ENCODE data around the gene TFEB.

The TFEB gene

GRCh38 chr6:41675992-41676391 is 59.4 kb downstream of the TFEB start:
- DNase-seq (ENCODE audit: low read depth in 3 of 3, low spot score in 1 of 3): no peak

GRCh38 chr6:41675176-41675775 is 60.1 kb downstream of the TFEB start:
- DNase-seq (ENCODE audit: low read depth in 3 of 3, low spot score in 1 of 3): no peak

GRCh38 chr6:41674231-41675000 is 61.0 kb downstream of the TFEB start:
- DNase-seq (ENCODE audit: low read depth in 3 of 3, low spot score in 1 of 3): no peak

- no peak for DNase-seq (ENCODE audit: low read depth in 3 of 3, low spot score in 1 of 3)
Measured at GRCh38 chr6:41673704-41674000, 61.8 kb downstream of the TFEB start.

DNA sequence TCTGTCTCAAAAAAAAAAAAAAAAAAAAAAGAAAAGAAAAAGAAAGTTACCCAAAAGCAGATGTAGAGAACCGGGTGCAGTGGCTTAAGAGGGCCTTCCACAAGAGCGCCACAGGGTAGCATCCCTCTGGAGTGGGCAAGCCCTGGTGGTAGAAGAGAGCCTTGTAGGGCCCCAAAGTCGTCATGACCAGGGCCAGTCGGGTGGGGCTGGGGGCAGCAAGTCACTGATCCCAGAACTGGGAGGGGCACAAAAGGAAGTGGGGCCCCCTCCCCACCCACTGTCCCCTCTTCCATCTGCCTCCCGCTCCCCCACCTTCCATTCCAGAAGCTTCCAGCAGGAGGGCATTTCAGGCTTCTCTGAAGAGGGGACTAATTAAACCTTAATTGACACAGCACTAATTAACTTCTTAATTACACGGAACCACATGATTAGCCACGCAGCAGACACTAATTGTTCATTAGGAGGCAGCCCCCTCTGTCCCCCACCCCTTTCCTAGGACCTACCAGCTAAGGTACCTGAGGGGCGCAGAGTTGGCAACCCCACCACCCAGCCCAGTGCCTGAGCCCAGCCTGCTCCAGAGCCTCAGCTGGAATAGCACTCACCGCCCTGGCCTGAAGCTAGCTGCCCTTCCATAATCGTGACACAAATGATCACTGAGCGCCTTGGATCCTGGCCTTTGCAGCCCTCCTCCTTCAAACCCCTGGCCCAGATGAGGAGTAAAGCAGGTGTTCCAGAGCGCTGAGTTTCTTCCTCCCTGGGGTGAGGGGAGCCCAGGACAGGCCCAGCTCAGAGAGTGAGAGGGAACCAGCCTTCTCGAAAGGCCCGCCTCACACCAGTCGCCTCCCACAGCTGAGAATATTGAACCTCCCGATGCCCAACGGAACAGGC is 62.3 kb downstream of the TFEB start:
- no peak for DNase-seq (ENCODE audit: low read depth in 3 of 3, low spot score in 1 of 3)

GRCh38 chr6:41672016-41672415 is 63.4 kb downstream of the TFEB start:
- DNase-seq (ENCODE audit: low read depth in 3 of 3, low spot score in 1 of 3): no peak

GRCh38 chr6:41671376-41671775 is 64.0 kb downstream of the TFEB start:
- DNase-seq (ENCODE audit: low read depth in 3 of 3, low spot score in 1 of 3): no peak

DNA sequence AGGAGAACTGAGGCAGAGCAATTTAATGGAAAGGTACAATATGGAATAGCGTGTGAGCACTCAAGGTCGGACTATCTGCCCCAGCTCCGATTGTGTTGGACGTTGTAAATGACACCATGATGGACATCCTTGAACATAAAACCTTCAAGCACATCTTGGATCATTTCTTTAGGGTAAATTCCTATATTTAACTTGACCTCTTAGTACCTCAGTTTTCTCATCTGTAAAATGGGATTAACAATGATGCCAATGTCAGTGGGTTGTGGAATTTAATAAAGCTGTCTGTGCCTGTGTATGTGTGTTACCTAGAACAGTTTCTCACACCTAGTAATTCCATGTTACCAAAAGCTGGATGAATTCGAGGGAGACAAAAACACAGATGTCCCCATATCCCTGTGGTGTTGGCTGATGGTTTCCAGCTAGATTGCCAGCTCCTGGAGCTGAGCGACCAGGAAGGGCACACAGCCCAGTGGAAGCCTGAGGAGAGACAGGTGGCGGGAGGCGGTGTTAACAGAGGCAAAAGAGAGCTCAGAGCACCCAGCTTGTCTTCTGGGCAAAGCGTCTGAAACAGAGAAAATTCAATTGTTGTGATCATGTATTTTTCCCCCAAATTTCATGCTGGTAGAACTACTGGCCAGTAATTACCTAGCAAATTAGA is 64.6 kb downstream of the TFEB start:
- no peak for DNase-seq (ENCODE audit: low read depth in 3 of 3, low spot score in 1 of 3)

- DNase-seq (ENCODE audit: low read depth in 3 of 3, low spot score in 1 of 3): no peak
Measured at GRCh38 chr6:41668968-41669367, 66.4 kb downstream of the TFEB start.

DNA sequence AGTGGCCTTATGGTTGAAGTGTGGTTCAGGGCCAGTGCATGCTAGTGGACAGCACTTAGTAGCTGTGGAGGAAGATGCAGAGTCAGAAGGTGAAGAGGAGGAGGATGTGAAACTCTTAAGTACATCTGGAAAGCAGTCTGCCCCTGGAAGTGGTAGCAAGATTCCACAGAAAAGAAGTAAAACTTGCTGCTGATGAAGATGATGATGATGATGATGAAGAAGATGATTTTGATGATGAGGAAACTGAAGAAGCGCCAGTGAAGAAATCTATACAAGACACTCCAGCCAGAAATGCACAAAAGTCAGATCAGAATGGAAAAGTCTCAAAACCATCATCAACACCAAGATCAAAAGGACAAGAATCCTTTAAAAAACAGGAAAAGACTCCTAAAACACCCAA is 68.2 kb downstream of the TFEB start:
- DNase-seq (ENCODE audit: low read depth in 3 of 3, low spot score in 1 of 3): no peak

DNA sequence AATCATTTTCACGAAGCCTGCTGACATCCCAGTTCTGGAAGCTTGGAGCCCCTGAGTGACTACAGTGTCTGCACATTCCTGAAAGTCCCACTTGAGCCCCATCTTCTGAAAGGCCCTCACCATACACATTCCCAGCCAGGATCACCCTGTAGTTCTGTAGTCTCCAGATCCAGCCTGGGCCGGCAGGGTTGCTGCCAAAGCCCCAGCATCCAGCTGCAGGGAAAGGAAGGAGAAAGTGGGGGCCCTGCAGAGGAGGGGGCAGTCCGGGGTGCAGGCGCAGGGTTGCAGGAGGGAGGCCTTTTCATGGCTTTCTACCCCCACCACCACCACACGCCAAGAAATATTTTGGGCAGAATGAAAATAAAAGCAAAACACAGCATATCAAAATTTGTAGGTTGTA is 71.1 kb downstream of the TFEB start:
- DNase-seq (ENCODE audit: low read depth in 3 of 3, low spot score in 1 of 3): no peak

GRCh38 chr6:41663568-41663967 is 71.8 kb downstream of the TFEB start:
- DNase-seq (ENCODE audit: low read depth in 3 of 3, low spot score in 1 of 3): no peak

GRCh38 chr6:41659935-41660334 is 75.5 kb downstream of the TFEB start:
- DNase-seq (ENCODE audit: low read depth in 3 of 3, low spot score in 1 of 3): no peak

DNA sequence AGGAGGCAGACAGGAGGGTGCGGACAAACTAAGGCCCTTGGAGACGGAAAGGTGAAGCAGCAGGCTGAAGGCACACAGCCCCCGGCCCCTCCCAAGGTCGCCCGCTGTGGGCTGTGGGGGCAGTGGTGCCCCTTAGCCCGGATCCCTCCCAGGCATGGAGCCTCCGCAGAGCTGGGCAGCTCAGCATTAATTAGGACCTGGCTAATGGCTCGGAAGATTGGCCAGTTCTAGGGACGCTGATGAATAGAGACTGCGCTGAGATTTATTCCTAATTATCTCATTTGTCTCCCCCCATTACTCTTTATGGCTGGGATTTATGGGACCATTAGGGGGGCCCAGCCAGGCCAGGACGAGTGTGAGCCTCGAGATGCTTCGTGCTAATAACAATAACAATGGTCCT is 76.8 kb downstream of the TFEB start:
- DNase-seq (ENCODE audit: low read depth in 3 of 3, low spot score in 1 of 3): no peak

- DNase-seq (ENCODE audit: low read depth in 3 of 3, low spot score in 1 of 3): no peak
Measured at GRCh38 chr6:41657131-41658094, 78.0 kb downstream of the TFEB start.

GRCh38 chr6:41656002-41656691 is 79.3 kb downstream of the TFEB start:
- DNase-seq (ENCODE audit: low read depth in 3 of 3, low spot score in 1 of 3): no peak

DNA sequence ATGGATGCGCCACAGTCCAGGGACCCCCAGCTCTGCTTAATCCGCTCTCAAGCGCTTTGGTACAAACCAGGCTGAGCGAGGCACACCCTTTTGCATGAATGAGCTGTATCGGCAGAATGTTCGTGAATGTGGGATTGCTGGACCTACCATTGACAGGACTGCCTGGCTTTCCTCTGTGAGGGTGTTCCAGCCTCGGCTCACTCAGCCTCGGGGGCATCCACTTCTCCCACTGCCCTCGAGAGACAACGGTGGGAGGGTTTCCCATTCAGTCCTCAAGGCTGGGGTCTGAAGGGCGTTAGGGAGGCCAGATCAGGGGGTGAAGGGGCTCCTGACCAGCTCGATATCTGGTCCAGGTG is 79.8 kb downstream of the TFEB start:
- no peak for DNase-seq (ENCODE audit: low read depth in 3 of 3, low spot score in 1 of 3)

- no peak for DNase-seq (ENCODE audit: low read depth in 3 of 3, low spot score in 1 of 3)
Measured at GRCh38 chr6:41655176-41655575, 80.2 kb downstream of the TFEB start.

GRCh38 chr6:41654698-41655151 is 80.7 kb downstream of the TFEB start:
- DNase-seq (ENCODE audit: low read depth in 3 of 3, low spot score in 1 of 3): no peak

- no peak for DNase-seq (ENCODE audit: low read depth in 3 of 3, low spot score in 1 of 3)
Measured at GRCh38 chr6:41654151-41654697, 81.2 kb downstream of the TFEB start.
